Endothelial cell of umbilical vein (primary cell): ENCODE measurements around the gene KIF9. TPM values are rescaled to one million over a fixed set of nuclear protein-coding genes. Genes with fewer than 3 reads are reported as not detected.

ENCODE experiments used
- BruUV-seq: library from RNA; stranded (reverse); fragments of 400-500 nt; replicated peaks from 2 replicates; lab custom pipeline; 2021; lab: Mats Ljungman, UMichigan
- CTCF ChIA-PET: fragments of 300-600, 350-600 bp; sonication (Branson Sonifier 250); formaldehyde crosslinking; loops from one replicate; lab custom pipeline; 2021; ENCODE audit warnings: antibody characterized with exemption, inconsistent platforms; lab: Charles Lee
- POLR2A ChIA-PET: fragments of 300-600, 350-600 bp; sonication (Branson Sonifier 250); formaldehyde crosslinking; loops from one replicate; lab custom pipeline; 2021; ENCODE audit warnings: antibody characterized with exemption, inconsistent platforms; lab: Charles Lee
- DNase-seq: peaks from one replicate; pipeline ENCODE4 v3.0.0-alpha.2; 2011; ENCODE audit warnings: low read depth, low spot score
- FAIRE-seq: peaks from 2 replicates; lab custom pipeline; 2011; peaks lifted over from hg19 to GRCh38; lab: Jason Lieb, UNC
- H2AFZ ChIP-seq: 2 replicates; pipeline ENCODE4 v1.6.0; 2012; ENCODE audit warnings: low read depth, low read length, control low read depth, inconsistent platforms
- H3K27ac ChIP-seq: 2 replicates; pipeline ENCODE4 v1.5.1; 2011; ENCODE audit warnings: low read depth, mild to moderate bottlenecking, control low read depth, low read length, moderate library complexity; ENCODE audit not compliant: insufficient read depth
- H3K27me3 ChIP-seq, 2 experiments: 2 replicates each; pipeline versions ENCODE4 v1.6.0 to v1.6.1; 2011; ENCODE audit warnings: low read length in 2 of 2, mixed read lengths in 1 of 2; ENCODE audit not compliant: control insufficient read depth in 2 of 2, insufficient read depth in 2 of 2
- H3K36me3 ChIP-seq, 2 experiments: 2 replicates in 1 of 2; 3 replicates in 1 of 2; pipeline ENCODE4 v1.5.1; 2011; ENCODE audit warnings: low read length in 2 of 2, mild to moderate bottlenecking in 1 of 2, moderate library complexity in 1 of 2; ENCODE audit not compliant: control insufficient read depth in 2 of 2, insufficient read depth in 2 of 2; ENCODE audit errors: extremely low read depth in 1 of 2
- H3K4me1 ChIP-seq: 3 replicates; pipeline ENCODE4 v1.5.1; 2011; ENCODE audit warnings: mild to moderate bottlenecking, low read length; ENCODE audit not compliant: control insufficient read depth, insufficient read depth; ENCODE audit errors: extremely low read depth
- H3K4me2 ChIP-seq: 2 replicates; pipeline ENCODE4 v1.6.1; 2011; ENCODE audit warnings: low read length, control low read depth, mixed read lengths; ENCODE audit not compliant: insufficient read depth
- H3K4me3 ChIP-seq, 3 experiments: fragments of 200-600 bp in 1 of 3; sonication (generic), shearing (Covaris generic) in 1 of 3; replicated peaks in 1 of 3; 2 replicates each; pipeline ENCODE4 v1.5.1; 2011 to 2016; ENCODE audit warnings: control low read depth in 3 of 3, low read length in 3 of 3, mild to moderate bottlenecking in 2 of 3, inconsistent platforms in 1 of 3, low read depth in 1 of 3, moderate library complexity in 1 of 3; ENCODE audit not compliant: insufficient read depth in 1 of 3
- H3K79me2 ChIP-seq: 2 replicates; pipeline ENCODE4 v1.6.0; 2012; ENCODE audit warnings: low read length, inconsistent platforms; ENCODE audit not compliant: control insufficient read depth, insufficient read depth
- H3K9ac ChIP-seq: replicated peaks from 2 replicates; pipeline ENCODE3; 2011; ENCODE audit warnings: low read length, control low read depth; ENCODE audit not compliant: insufficient read depth; ENCODE audit errors: extremely low read depth
- H3K9me1 ChIP-seq: replicated peaks from 3 replicates; pipeline ENCODE4 v1.6.0; 2011; ENCODE audit warnings: mild to moderate bottlenecking, low read length; ENCODE audit not compliant: control insufficient read depth, insufficient read depth; ENCODE audit errors: extremely low read depth
- H3K9me3 ChIP-seq: replicated peaks from 2 replicates; pipeline ENCODE4 v1.5.1; 2012; ENCODE audit warnings: low read length, inconsistent platforms; ENCODE audit not compliant: control insufficient read depth, insufficient read depth
- H4K20me1 ChIP-seq: replicated peaks from 2 replicates; pipeline ENCODE3; 2011; ENCODE audit warnings: mild to moderate bottlenecking, low read length; ENCODE audit not compliant: control insufficient read depth, insufficient read depth; ENCODE audit errors: extremely low read depth
- EZH2 ChIP-seq: IDR thresholded peaks from 2 replicates; pipeline ENCODE4 v1.6.1; 2012; ENCODE audit warnings: borderline replicate concordance, low read depth, mild to moderate bottlenecking, moderate library complexity, low read length, inconsistent platforms; ENCODE audit not compliant: severe bottlenecking
- FOS ChIP-seq: IDR thresholded peaks from 2 replicates; pipeline ENCODE4 v1.6.1; 2011; ENCODE audit warnings: mild to moderate bottlenecking, low read length, moderate library complexity, borderline replicate concordance; ENCODE audit not compliant: insufficient read depth
- GATA2 ChIP-seq: IDR thresholded peaks from 2 replicates; pipeline ENCODE4 v1.7.0; 2011; ENCODE audit warnings: low read depth, mild to moderate bottlenecking, moderate library complexity, mixed read lengths, low read length; ENCODE audit not compliant: insufficient read length, insufficient read depth
- JUN ChIP-seq: IDR thresholded peaks from 2 replicates; pipeline ENCODE4 v1.6.1; 2011; ENCODE audit warnings: borderline replicate concordance, low read depth; ENCODE audit not compliant: insufficient read length, insufficient read depth
- MYC ChIP-seq: IDR thresholded peaks from one replicate; pipeline ENCODE4 v1.6.1; 2011; ENCODE audit warnings: mild to moderate bottlenecking, low read depth, low read length
- POLR2A ChIP-seq: IDR thresholded peaks from 2 replicates; pipeline ENCODE4 v1.6.1; 2012; ENCODE audit warnings: low read depth, mild to moderate bottlenecking, control low read depth, low read length
- POLR2AphosphoS5 ChIP-seq: IDR thresholded peaks from 2 replicates; pipeline ENCODE4 v1.6.1; 2012; ENCODE audit warnings: low read depth, mild to moderate bottlenecking, control low read depth, low read length, moderate library complexity; ENCODE audit not compliant: insufficient read depth
- dilution Hi-C: fragments of 300-500 bp; cut with MboI; formaldehyde crosslinking; loops from one replicate; pipeline ENCODE4 v1.15.0; 2019; ENCODE audit warnings: low sequenced_read_pairs; ENCODE audit not compliant: extremely low pct_ligation_motif_present
- intact Hi-C: fragments of 100-400 bp; cut with micrococcal nuclease; formaldehyde crosslinking; loops from one replicate; pipeline ENCODE4 v1.10.0; 2022
- polyA plus RNA-seq, 4 experiments: library from polyadenylated mRNA; depleted of rRNA in 3 of 4; stranded (reverse) in 3 of 4; unstranded in 1 of 4; fragments of >200 nt; gene quantifications; 2 replicates each; pipeline versions ENCODE4 v1.2.1 to v1.2.3, GENCODE V29; 2011 to 2012; ENCODE audit warnings: missing spikeins in 1 of 4
- total RNA-seq: library from RNA; stranded (reverse); gene quantifications from 2 replicates; pipeline ENCODE4 v1.2.3, GENCODE V29; 2021

Gene KIF9
- total and polyA plus RNA-seq, 2 donors (not counting 3 experiments of a cell fraction or from before 2014, with no cell fraction given): 20.5 to 22.4 TPM

DNA sequence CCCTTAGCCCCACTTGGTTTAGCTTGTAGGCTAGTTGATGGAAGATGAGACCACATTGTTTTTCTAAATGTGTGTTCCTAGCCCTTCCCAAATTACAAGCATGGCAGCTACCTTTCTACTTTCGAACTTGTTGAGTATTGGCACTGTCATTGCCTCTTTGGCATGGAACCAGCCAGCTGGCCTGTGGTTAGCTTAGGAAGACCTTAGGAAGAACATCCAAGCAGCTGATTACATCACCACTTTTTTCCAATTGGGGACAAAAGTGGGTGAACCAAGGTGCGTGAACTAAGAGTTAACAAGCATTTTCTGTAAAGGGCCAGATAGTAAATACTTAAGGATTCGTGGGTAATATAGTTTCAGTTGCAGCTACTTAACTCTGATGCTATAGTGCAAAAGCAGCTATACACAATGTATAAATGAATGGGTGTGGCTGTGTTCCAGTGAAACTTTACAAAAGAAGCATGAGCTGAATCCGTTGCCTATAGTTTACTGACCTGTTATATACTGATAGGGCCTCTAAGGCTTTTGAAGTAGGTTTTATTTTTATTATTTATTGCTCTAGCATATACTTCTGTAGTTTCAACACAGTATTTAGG is 8.7 kb upstream of the KIF9 start:
- ChIA-PET POLR2A (no interaction called here), CTCF (interaction anchor here (0.8 to 2.5 kb wide), 3 partner anchors 8 to 33 kb away, joined by 3 to 8 read pairs (median 4); partner anchors contain the start of gene KLHL18)
- no TSS peak for BruUV-seq
- H3K36me3 ChIP-seq: peaks cover 2% of the 10 kb centered on the region in 2 experiments
- no peak overlapping the region for H3K9ac ChIP-seq
- H4K20me1 ChIP-seq: no peaks in the 10 kb centered on the region
- no peaks in the 10 kb centered on the region for H3K4me1 ChIP-seq
- TF ChIP-seq GATA2 (no peak), JUN (no peak), POLR2AphosphoS5 (no peak), POLR2A (no peak), MYC (no peak), EZH2 (no peak), FOS (no peak)
- peaks cover 61% of the 10 kb centered on the region for H3K79me2 ChIP-seq
- DNase-seq (no peak), FAIRE-seq (no peak)
- H3K9me3 ChIP-seq: no peaks in the 10 kb centered on the region
- intact Hi-C loops: no loop called here
- no peak overlapping the region for H3K4me2 ChIP-seq
- no peak overlapping the region for H3K27ac ChIP-seq
- no peak overlapping the region for H2AFZ ChIP-seq
- H3K9me1 ChIP-seq: no peaks in the 10 kb centered on the region
- H3K27me3 ChIP-seq: no peaks in the 10 kb centered on the region
- H3K4me3 ChIP-seq: no peak overlapping the region
- dilution Hi-C loops: no loop called here
